H1 (cell line): ENCODE data around the gene PREX1. TPM values are rescaled to one million over a fixed set of nuclear protein-coding genes. Genes with fewer than 3 reads are reported as not detected.

ENCODE experiments used
- CTCF ChIA-PET: fragments of 300-600 bp; sonication (Branson Sonifier 250); formaldehyde crosslinking; loops from one replicate; lab custom pipeline; 2021; ENCODE audit not compliant: partially characterized antibody; lab: Charles Lee
- POLR2A ChIA-PET: fragments of 300-600 bp; sonication (Branson Sonifier 250); formaldehyde crosslinking; loops from one replicate; lab custom pipeline; 2021; ENCODE audit warnings: inconsistent platforms; ENCODE audit not compliant: partially characterized antibody; lab: Charles Lee
- DNase-seq, 2 experiments: peaks; one replicate each; pipeline versions ENCODE4 v3.0.0 to v3.0.0-alpha.2; 2010 to 2022; ENCODE audit warnings: low spot score in 2 of 2, low read depth in 1 of 2, mixed read lengths in 1 of 2
- FAIRE-seq: peaks from 2 replicates; lab custom pipeline; 2011; peaks lifted over from hg19 to GRCh38; lab: Jason Lieb, UNC
- H2AFZ ChIP-seq: 2 replicates; pipeline ENCODE4 v1.8.1; 2012; ENCODE audit warnings: low read length, inconsistent platforms
- H2AK5ac ChIP-seq: 2 replicates; pipeline ENCODE4 v1.6.1; 2013; ENCODE audit warnings: low read depth, low read length
- H2BK120ac ChIP-seq: replicated peaks from 2 replicates; pipeline ENCODE3; 2013; ENCODE audit warnings: low read depth, low read length, inconsistent platforms
- H2BK12ac ChIP-seq: 2 replicates; pipeline ENCODE4 v1.6.1; 2013; ENCODE audit warnings: low read depth, low read length
- H2BK15ac ChIP-seq: 2 replicates; pipeline ENCODE4 v1.6.1; 2013; ENCODE audit warnings: low read length
- H2BK20ac ChIP-seq: 2 replicates; pipeline ENCODE4 v1.6.1; 2013; ENCODE audit warnings: low read length
- H2BK5ac ChIP-seq: 2 replicates; pipeline ENCODE4 v1.6.1; 2013; ENCODE audit warnings: low read depth, low read length
- H3K14ac ChIP-seq: 2 replicates; pipeline ENCODE4 v1.6.1; 2013; ENCODE audit warnings: inconsistent platforms; ENCODE audit not compliant: insufficient read length
- H3K18ac ChIP-seq: 2 replicates; pipeline ENCODE4 v1.6.1; 2013; ENCODE audit warnings: low read length; ENCODE audit errors: extremely low read depth
- H3K23ac ChIP-seq: 2 replicates; pipeline ENCODE4 v1.6.1; 2013; ENCODE audit warnings: inconsistent platforms; ENCODE audit not compliant: insufficient read length
- H3K23me2 ChIP-seq: 2 replicates; pipeline ENCODE4 v1.6.1; 2013; ENCODE audit warnings: low read depth, low read length
- H3K27ac ChIP-seq: 2 replicates; pipeline ENCODE4 v1.6.1; 2011; ENCODE audit warnings: low read depth, low read length, inconsistent platforms
- H3K27me3 ChIP-seq, 4 experiments: replicated peaks in 1 of 4; 1 replicate in 1 of 4; 2 replicates in 3 of 4; pipeline versions ENCODE4 v1.6.1 to v1.8.1; 2011 to 2013; ENCODE audit warnings: low read length in 3 of 4, mild to moderate bottlenecking in 3 of 4, inconsistent platforms in 2 of 4, mixed read lengths in 2 of 4, moderate library complexity in 1 of 4; ENCODE audit not compliant: control insufficient read depth in 3 of 4, insufficient read depth in 3 of 4; ENCODE audit errors: extremely low read depth in 1 of 4
- H3K36me3 ChIP-seq, 4 experiments: 2 replicates each; pipeline versions ENCODE4 v1.6.1 to v1.8.1; 2011 to 2013; ENCODE audit warnings: mild to moderate bottlenecking in 4 of 4, low read length in 3 of 4, moderate library complexity in 2 of 4, control low read depth in 1 of 4, inconsistent platforms in 1 of 4; ENCODE audit not compliant: insufficient read depth in 4 of 4, control insufficient read depth in 2 of 4
- H3K4ac ChIP-seq: replicated peaks from 2 replicates; pipeline ENCODE3; 2013; ENCODE audit warnings: low read length, low read depth, mixed read lengths, inconsistent platforms; ENCODE audit not compliant: insufficient read length
- H3K4me1 ChIP-seq, 4 experiments: replicated peaks in 1 of 4; 1 replicate in 1 of 4; 2 replicates in 3 of 4; pipeline versions ENCODE4 v1.6.1 to v1.8.1; 2011 to 2013; ENCODE audit warnings: low read length in 3 of 4, inconsistent platforms in 2 of 4, mixed read lengths in 1 of 4; ENCODE audit not compliant: insufficient read depth in 4 of 4, control insufficient read depth in 3 of 4
- H3K4me2 ChIP-seq, 2 experiments: 2 replicates each; pipeline versions ENCODE4 v1.6.1 to v1.8.1; 2011 to 2013; ENCODE audit warnings: low read depth in 2 of 2, low read length in 2 of 2, control low read depth in 1 of 2, inconsistent platforms in 1 of 2, mild to moderate bottlenecking in 1 of 2; ENCODE audit not compliant: insufficient read depth in 1 of 2
- H3K4me3 ChIP-seq, 4 experiments: fragments of 200-600, 300-600 bp in 1 of 4; sonication (generic), shearing (Covaris generic), sonication (Bioruptor Twin) in 1 of 4; 2 replicates each; pipeline versions ENCODE4 v1.5.1 to v1.8.1; 2011 to 2016; ENCODE audit warnings: low read length in 4 of 4, low read depth in 3 of 4, control low read depth in 2 of 4, inconsistent platforms in 2 of 4, mild to moderate bottlenecking in 2 of 4, mixed read lengths in 1 of 4, moderate library complexity in 1 of 4; ENCODE audit not compliant: insufficient read depth in 2 of 4; ENCODE audit errors: extremely low read depth in 1 of 4
- H3K56ac ChIP-seq: replicated peaks from 2 replicates; pipeline ENCODE3; 2013; ENCODE audit warnings: low read depth, mild to moderate bottlenecking, mixed read lengths, low read length, inconsistent platforms; ENCODE audit not compliant: insufficient read length
- H3K79me1 ChIP-seq: 2 replicates; pipeline ENCODE4 v1.6.1; 2013; ENCODE audit warnings: low read depth, low read length, control low read depth
- H3K79me2 ChIP-seq, 2 experiments: 2 replicates each; pipeline versions ENCODE4 v1.6.1 to v1.8.1; 2012 to 2013; ENCODE audit warnings: low read length in 2 of 2, mild to moderate bottlenecking in 2 of 2, inconsistent platforms in 1 of 2; ENCODE audit not compliant: insufficient read depth in 2 of 2, control insufficient read depth in 1 of 2
- H3K9ac ChIP-seq, 4 experiments: replicated peaks in 1 of 4; 1 replicate in 1 of 4; 2 replicates in 3 of 4; pipeline versions ENCODE4 v1.6.1 to v1.8.1; 2011 to 2013; ENCODE audit warnings: low read depth in 3 of 4, low read length in 3 of 4, control low read depth in 2 of 4, mild to moderate bottlenecking in 2 of 4, moderate library complexity in 2 of 4, inconsistent platforms in 1 of 4; ENCODE audit errors: extremely low read depth in 1 of 4
- H3K9me3 ChIP-seq, 2 experiments: 2 replicates each; pipeline versions ENCODE4 v1.6.1 to v1.8.1; 2012 to 2013; ENCODE audit warnings: mild to moderate bottlenecking in 2 of 2, moderate library complexity in 2 of 2, control low read depth in 1 of 2, inconsistent platforms in 1 of 2, low read depth in 1 of 2, low read length in 1 of 2, mixed read lengths in 1 of 2; ENCODE audit not compliant: insufficient read depth in 2 of 2
- H4K20me1 ChIP-seq, 2 experiments: replicated peaks in 1 of 2; 2 replicates each; pipeline versions ENCODE3 to v1.8.1; 2011 to 2013; ENCODE audit warnings: inconsistent platforms in 2 of 2, low read length in 2 of 2, mild to moderate bottlenecking in 1 of 2; ENCODE audit not compliant: insufficient read depth in 2 of 2, control insufficient read depth in 1 of 2
- H4K5ac ChIP-seq: 2 replicates; pipeline ENCODE4 v1.6.1; 2013; ENCODE audit warnings: low read length, low read depth, mixed read lengths, inconsistent platforms; ENCODE audit not compliant: insufficient read length
- H4K8ac ChIP-seq: 2 replicates; pipeline ENCODE4 v1.8.0; 2013; ENCODE audit warnings: mild to moderate bottlenecking, moderate library complexity, low read length, inconsistent platforms; ENCODE audit not compliant: insufficient read depth; ENCODE audit errors: extremely low read depth
- H4K91ac ChIP-seq: replicated peaks from 2 replicates; pipeline ENCODE3; 2013; ENCODE audit warnings: low read length, mixed read lengths, inconsistent platforms; ENCODE audit not compliant: insufficient read length
- CEBPB ChIP-seq: IDR thresholded peaks from 2 replicates; pipeline ENCODE4 v1.6.1; 2012; ENCODE audit warnings: low read depth, low read length
- CTCF ChIP-seq, 3 experiments: IDR thresholded peaks; 1 replicate in 2 of 3; 2 replicates in 1 of 3; pipeline versions ENCODE4 v1.5.1 to v1.6.1; 2011; ENCODE audit warnings: low read length in 3 of 3, mild to moderate bottlenecking in 3 of 3, inconsistent platforms in 2 of 3, low read depth in 1 of 3, moderate library complexity in 1 of 3; ENCODE audit not compliant: insufficient read depth in 1 of 3; ENCODE audit errors: control extremely low read depth in 1 of 3
- GTF2F1 ChIP-seq: IDR thresholded peaks from 2 replicates; pipeline ENCODE4 v1.6.1; 2012; ENCODE audit warnings: low read depth, low read length, improper control_type of control experiment, borderline replicate concordance
- JUN ChIP-seq: IDR thresholded peaks from 2 replicates; pipeline ENCODE4 v1.6.1; 2011; ENCODE audit warnings: low read depth, mild to moderate bottlenecking, improper control_type of control experiment, low read length
- PHF8 ChIP-seq: fragments of 200-600 bp; sonication (generic); conservative IDR thresholded peaks from 2 replicates; pipeline ENCODE4 v1.7.1; 2012; ENCODE audit warnings: low read depth, mild to moderate bottlenecking, inconsistent platforms, low read length, moderate library complexity
- SIRT6 ChIP-seq: IDR thresholded peaks from one replicate; pipeline ENCODE4 v1.7.1; 2012; ENCODE audit warnings: low read length, inconsistent platforms
- TBP ChIP-seq: IDR thresholded peaks from 2 replicates; pipeline ENCODE4 v1.6.1; 2011; ENCODE audit warnings: low read depth, low read length, improper control_type of control experiment
- WGBS, 2 experiments: shearing (Covaris generic) in 1 of 2; methylation state at CpG; one replicate each; pipeline versions ENCODE4 v1.1.6 to v1.1.7; 2013 to 2015; ENCODE audit warnings: low lambda C conversion rate in 2 of 2, mixed read lengths in 2 of 2, inconsistent platforms in 1 of 2, low coverage in 1 of 2, missing lambda C conversion rate in 1 of 2; ENCODE audit not compliant: insufficient replicate concordance in 2 of 2, insufficient coverage in 1 of 2, insufficient read length in 1 of 2; ENCODE audit errors: extremely low coverage in 1 of 2, missing lambda C conversion rate in 1 of 2; 5-methylcytosine and 5-hydroxymethylcytosine counted together
- polyA plus RNA-seq, 7 experiments: library from polyadenylated mRNA; depleted of rRNA in 3 of 7; stranded (reverse) in 5 of 7; unstranded in 2 of 7; fragments of >200 nt in 5 of 7; fragments of 200-250 nt in 2 of 7; gene quantifications; 1 replicate in 5 of 7; 2 replicates in 1 of 7; 4 replicates in 1 of 7; pipeline versions ENCODE4 v1.2.1 to v1.2.3, GENCODE V29; 2011 to 2013; ENCODE audit warnings: missing spikeins in 2 of 7, mixed read lengths in 2 of 7
- total RNA-seq: library from RNA; stranded (reverse); fragmentation: NEBNext Ultra II Directional; extraction: Animal tissue kit (Norgen Biotek cat#: 25700); gene quantifications from 2 replicates; pipeline ENCODE4 v1.2.1, GENCODE V29; 2021

The PREX1 gene
- total and polyA plus RNA-seq, 2 of the 8 experiments (the other 6 are each of a cell fraction or from before 2014, with no cell fraction given) = 10.7 to 12.8 TPM

GRCh38 chr20:48595495-48596333 lies 232.1 kb downstream of the PREX1 start:
- Histone ChIP-seq H4K5ac (no peak overlapping the region), H3K56ac (no peak overlapping the region), H3K36me3 (no peaks in the 10 kb centered on the region), H3K4ac (no peak overlapping the region), H2AFZ (no peak overlapping the region), H3K18ac (no peak overlapping the region), H4K20me1 (no peaks in the 10 kb centered on the region), H3K9me3 (no peaks in the 10 kb centered on the region), H3K23me2 (no peaks in the 10 kb centered on the region), H2BK5ac (no peak overlapping the region), H3K27ac (no peak overlapping the region), H3K23ac (no peak overlapping the region), H3K4me2 (no peak overlapping the region), H3K9ac (no peak overlapping the region), H2AK5ac (no peak overlapping the region), H3K79me1 (no peaks in the 10 kb centered on the region), H2BK120ac (no peak overlapping the region), H2BK20ac (no peak overlapping the region), H3K4me3 (no peak overlapping the region), H3K14ac (no peak overlapping the region), H3K27me3 (no peaks in the 10 kb centered on the region), H3K4me1 (peaks cover 0 to 3% (median 0%) of the 10 kb centered on the region in 4 experiments; a peak in 1 of 7 replicates), H3K79me2 (no peaks in the 10 kb centered on the region), H4K91ac (no peak overlapping the region), H2BK15ac (no peak overlapping the region), H4K8ac (no peak overlapping the region), H2BK12ac (no peak overlapping the region)
- POLR2A ChIA-PET = interaction anchor here (1.3 kb wide), 1 partner anchor 57 kb away, joined by 4 read pairs; no protein-coding TSS in a partner anchor
- FAIRE-seq (no peak), DNase-seq (no peak)
- CTCF ChIA-PET = interaction anchor here (1.1 to 2.4 kb wide), 6 partner anchors 22 to 374 kb away, joined by 3 to 10 read pairs (median 4); no protein-coding TSS in a partner anchor
- TF ChIP-seq TBP (no peak), JUN (no peak), CTCF (IDR thresholded peaks at IDR 0.05; ENCODE audit: control extremely low read depth in 1 of 3, insufficient read depth in 1 of 3, low read depth in 1 of 3, low read length in 3 of 3) (no peak), CEBPB (no peak), GTF2F1 (no peak), PHF8 (no peak), SIRT6 (no peak)
- WGBS, 2 experiments = 88% methylated on average over 10 of the region's 10 CpGs; no CpG with 5 or more reads in 1 of the 2 experiments
